Activated naive CD4-positive, alpha-beta T cell treated with anti-CD3 and anti-CD28 coated beads, Interleukin-2, amount 50 U/mL, for 72 hours (primary cell): ENCODE data around the gene PANK1. TPM values are rescaled to one million over a fixed set of nuclear protein-coding genes. Genes with fewer than 3 reads are reported as not detected.
"Not testable (repeated sequence)": the region's sequence is repeated elsewhere in the genome, so short reads cannot be mapped to it uniquely, and the experiment has no call there.

ENCODE experiments used
- ATAC-seq, 2 donors: fragments of 150-1000 bp; cut with Tn5 transposase; 2 replicates each; pipeline ENCODE4 v1.10.0; 2021; ENCODE audit warnings: mild to moderate bottlenecking in 2 of 2, moderate library complexity in 2 of 2
- DNase-seq, 2 donors: peaks; one replicate each; pipeline ENCODE4 v3.0.0; 2021 to 2022; ENCODE audit warnings: low spot score in 2 of 2
- H3K27ac Mint-ChIP-seq, 2 donors: one replicate each; pipeline ENCODE4 v1.8.0; 2022; ENCODE audit warnings: mild to moderate bottlenecking in 2 of 2, mixed read lengths in 2 of 2
- H3K36me3 Mint-ChIP-seq, 2 donors: one replicate each; pipeline ENCODE4 v1.8.0; 2022; ENCODE audit warnings: mixed read lengths in 2 of 2
- H3K9me3 Mint-ChIP-seq, 2 donors: one replicate each; pipeline ENCODE4 v1.8.0; 2022; ENCODE audit warnings: mixed read lengths in 2 of 2
- total RNA-seq, 2 donors: library from RNA; stranded (reverse); gene quantifications; one replicate each; pipeline ENCODE4 v1.2.3, GENCODE V29; 2022

Gene PANK1
- total RNA-seq, 2 donors from 2014 or later: 4.0 to 4.4 TPM

GRCh38 chr10:89566992-89567391 lies 78.0 kb downstream of the PANK1 start:
- H3K27ac Mint-ChIP-seq: no peak overlapping the region
- H3K9me3 Mint-ChIP-seq: no peaks in the 10 kb centered on the region
- DNase-seq (no peak), ATAC-seq (no peak)
- H3K36me3 Mint-ChIP-seq: no peaks in the 10 kb centered on the region

GRCh38 chr10:89566095-89566950 lies 78.7 kb downstream of the PANK1 start:
- Mint-ChIP-seq H3K9me3 (no peaks in the 10 kb centered on the region), H3K27ac (no peak overlapping the region), H3K36me3 (no peaks in the 10 kb centered on the region)
- DNase-seq (no peak), ATAC-seq (no peak)

- Mint-ChIP-seq H3K36me3 (no peaks in the 10 kb centered on the region), H3K9me3 (no peaks in the 10 kb centered on the region), H3K27ac (no peak overlapping the region)
- DNase-seq: no peak
- no peak for ATAC-seq
Observed at GRCh38 chr10:89565180-89565579, 79.9 kb downstream of the PANK1 start.

- DNase-seq: peak in 1 of 2 donors; percentile 14
Observed at GRCh38 chr10:89563861-89564478, 81.1 kb downstream of the PANK1 start.

GRCh38 chr10:89563311-89563710 lies 81.7 kb downstream of the PANK1 start:
- H3K9me3 Mint-ChIP-seq: no peaks in the 10 kb centered on the region
- DNase-seq: no peak
- no peaks in the 10 kb centered on the region for H3K36me3 Mint-ChIP-seq
- H3K27ac Mint-ChIP-seq: no peak overlapping the region
- ATAC-seq: no peak

More at GRCh38 chr10:89563861-89564478, 81.1 kb downstream of the PANK1 start:
- Mint-ChIP-seq H3K9me3 (no peaks in the 10 kb centered on the region), H3K36me3 (no peaks in the 10 kb centered on the region), H3K27ac (no peak overlapping the region)
- ATAC-seq: peak; percentile 49 to 50

- no peak for DNase-seq
- no peak for ATAC-seq
- no peak overlapping the region for H3K27ac Mint-ChIP-seq
- no peaks in the 10 kb centered on the region for H3K9me3 Mint-ChIP-seq
- H3K36me3 Mint-ChIP-seq: no peaks in the 10 kb centered on the region
Observed at GRCh38 chr10:89556600-89556999, 88.4 kb downstream of the PANK1 start.

- no peaks in the 10 kb centered on the region for H3K36me3 Mint-ChIP-seq
- H3K9me3 Mint-ChIP-seq: no peaks in the 10 kb centered on the region
- no peak overlapping the region for H3K27ac Mint-ChIP-seq
- ATAC-seq: no peak
- no peak for DNase-seq
Observed at GRCh38 chr10:89555688-89556445, 89.2 kb downstream of the PANK1 start.

- Mint-ChIP-seq H3K27ac (no peak overlapping the region), H3K9me3 (no peaks in the 10 kb centered on the region), H3K36me3 (no peaks in the 10 kb centered on the region)
- DNase-seq (no peak), ATAC-seq (no peak)
Observed at GRCh38 chr10:89554433-89554832, 90.6 kb downstream of the PANK1 start.

GRCh38 chr10:89553064-89553734 lies 91.8 kb downstream of the PANK1 start:
- DNase-seq (no peak), ATAC-seq (no peak)
- H3K9me3 Mint-ChIP-seq: no peaks in the 10 kb centered on the region
- H3K36me3 Mint-ChIP-seq: no peaks in the 10 kb centered on the region
- H3K27ac Mint-ChIP-seq: no peak overlapping the region

GRCh38 chr10:89552213-89552612 lies 92.8 kb downstream of the PANK1 start:
- H3K27ac Mint-ChIP-seq: no peak overlapping the region
- no peaks in the 10 kb centered on the region for H3K36me3 Mint-ChIP-seq
- no peak for DNase-seq
- H3K9me3 Mint-ChIP-seq: no peaks in the 10 kb centered on the region
- ATAC-seq: no peak

GRCh38 chr10:89550509-89550908 lies 94.5 kb downstream of the PANK1 start:
- ATAC-seq (no peak), DNase-seq (no peak)
- Mint-ChIP-seq H3K36me3 (no peaks in the 10 kb centered on the region), H3K9me3 (no peaks in the 10 kb centered on the region), H3K27ac (no peak overlapping the region)

GRCh38 chr10:89549510-89549909 lies 95.5 kb downstream of the PANK1 start:
- no peak overlapping the region for H3K27ac Mint-ChIP-seq
- ATAC-seq: no peak
- H3K36me3 Mint-ChIP-seq: no peaks in the 10 kb centered on the region
- no peaks in the 10 kb centered on the region for H3K9me3 Mint-ChIP-seq
- DNase-seq: no peak

- DNase-seq: no peak
- H3K36me3 Mint-ChIP-seq: no peaks in the 10 kb centered on the region
- ATAC-seq: no peak
- no peak overlapping the region for H3K27ac Mint-ChIP-seq
- no peaks in the 10 kb centered on the region for H3K9me3 Mint-ChIP-seq
Observed at GRCh38 chr10:89548673-89549072, 96.4 kb downstream of the PANK1 start.

GRCh38 chr10:89547853-89548513 lies 97.1 kb downstream of the PANK1 start:
- no peaks in the 10 kb centered on the region for H3K36me3 Mint-ChIP-seq
- H3K27ac Mint-ChIP-seq: no peak overlapping the region
- no peaks in the 10 kb centered on the region for H3K9me3 Mint-ChIP-seq
- ATAC-seq: no peak
- DNase-seq: no peak

- not testable (repeated sequence) for H3K36me3 Mint-ChIP-seq, H3K9me3 Mint-ChIP-seq, ATAC-seq, H3K27ac Mint-ChIP-seq, DNase-seq
Observed at GRCh38 chr10:89546651-89547050, 98.4 kb downstream of the PANK1 start.

GRCh38 chr10:89543841-89544240 lies 101.2 kb downstream of the PANK1 start:
- no peak for DNase-seq
- no peak for ATAC-seq
- no peaks in the 10 kb centered on the region for H3K9me3 Mint-ChIP-seq
- no peak overlapping the region for H3K27ac Mint-ChIP-seq
- no peaks in the 10 kb centered on the region for H3K36me3 Mint-ChIP-seq
